Measurements from ENCODE around the gene JPH2. TPM values are rescaled to one million over a fixed set of nuclear protein-coding genes. Genes with fewer than 3 reads are reported as not detected.

The JPH2 gene
- total RNA-seq, 1 donor from 2014 or later: 0.80 TPM

- Mint-ChIP-seq H3K4me1 (ENCODE audit: unreplicated experiment) (no peaks in the 10 kb centered on the region), H3K36me3 (ENCODE audit: low read depth, unreplicated experiment) (no peaks in the 10 kb centered on the region), H3K27ac (ENCODE audit: unreplicated experiment) (no peak overlapping the region), H3K9me3 (ENCODE audit: unreplicated experiment) (no peaks in the 10 kb centered on the region), H3K4me3 (ENCODE audit: unreplicated experiment) (no peak overlapping the region), H3K27me3 (ENCODE audit: unreplicated experiment) (peaks cover 6% of the 10 kb centered on the region)
- TF ChIP-seq, protein P1, sequence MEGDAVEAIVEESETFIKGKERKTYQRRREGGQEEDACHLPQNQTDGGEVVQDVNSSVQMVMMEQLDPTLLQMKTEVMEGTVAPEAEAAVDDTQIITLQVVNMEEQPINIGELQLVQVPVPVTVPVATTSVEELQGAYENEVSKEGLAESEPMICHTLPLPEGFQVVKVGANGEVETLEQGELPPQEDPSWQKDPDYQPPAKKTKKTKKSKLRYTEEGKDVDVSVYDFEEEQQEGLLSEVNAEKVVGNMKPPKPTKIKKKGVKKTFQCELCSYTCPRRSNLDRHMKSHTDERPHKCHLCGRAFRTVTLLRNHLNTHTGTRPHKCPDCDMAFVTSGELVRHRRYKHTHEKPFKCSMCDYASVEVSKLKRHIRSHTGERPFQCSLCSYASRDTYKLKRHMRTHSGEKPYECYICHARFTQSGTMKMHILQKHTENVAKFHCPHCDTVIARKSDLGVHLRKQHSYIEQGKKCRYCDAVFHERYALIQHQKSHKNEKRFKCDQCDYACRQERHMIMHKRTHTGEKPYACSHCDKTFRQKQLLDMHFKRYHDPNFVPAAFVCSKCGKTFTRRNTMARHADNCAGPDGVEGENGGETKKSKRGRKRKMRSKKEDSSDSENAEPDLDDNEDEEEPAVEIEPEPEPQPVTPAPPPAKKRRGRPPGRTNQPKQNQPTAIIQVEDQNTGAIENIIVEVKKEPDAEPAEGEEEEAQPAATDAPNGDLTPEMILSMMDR (IDR thresholded peaks at IDR 0.05; ENCODE audit: unreplicated experiment): no peak
- DNase-seq (ENCODE audit: low spot score): no peak
Observed at GRCh38 chr20:44064501-44065400, 122.2 kb downstream of the JPH2 start.

Other genes starting within 250 kb of the JPH2 start
- 28.2 TPM for gene OSER1, start 23.6 kb upstream of the JPH2 start, total RNA-seq (ENCODE audit: unreplicated experiment)
- gene GDAP1L1, start 60.1 kb upstream of the JPH2 start, total RNA-seq (ENCODE audit: unreplicated experiment): 1.7 TPM
- gene FITM2, start 124.0 kb upstream of the JPH2 start, total RNA-seq (ENCODE audit: unreplicated experiment): 2.8 TPM
- gene R3HDML, start 149.9 kb upstream of the JPH2 start, total RNA-seq (ENCODE audit: unreplicated experiment): not detected
- not detected for gene HNF4A, start 168.5 kb upstream of the JPH2 start, total RNA-seq (ENCODE audit: unreplicated experiment)